GM18499 (cell line): Measurements from ENCODE around the gene WDR7.

ENCODE experiments used
- ATAC-seq: cut with Tn5 transposase; IDR thresholded peaks from one replicate; pipeline ENCODE4 v1.9.1; 2021; ENCODE audit warnings: moderate number of reproducible peaks; ENCODE audit not compliant: insufficient read depth, unreplicated experiment

WDR7 gene

DNA sequence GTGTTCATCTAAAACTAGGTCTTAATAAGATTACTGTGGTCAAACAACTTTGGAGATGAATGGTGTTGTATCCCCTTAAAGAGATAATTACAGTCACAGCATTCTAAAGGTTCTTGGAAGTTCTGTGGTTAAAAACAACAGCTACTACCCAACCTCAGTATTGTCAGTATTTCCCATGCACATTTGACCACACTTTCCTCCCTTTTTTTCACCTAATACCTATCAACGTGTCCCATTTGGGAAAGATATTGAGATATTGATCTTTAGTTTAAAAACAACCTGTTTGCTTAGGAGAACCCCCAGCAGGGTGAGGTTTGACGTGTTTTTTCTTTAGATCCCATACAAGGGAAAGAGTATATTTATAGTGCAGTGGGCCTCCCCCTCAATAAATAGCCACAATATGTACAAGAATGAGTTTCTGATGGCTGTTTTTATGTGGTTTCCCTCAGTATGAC, 65.6 kb downstream of the WDR7 start:
- no peak for ATAC-seq

DNA sequence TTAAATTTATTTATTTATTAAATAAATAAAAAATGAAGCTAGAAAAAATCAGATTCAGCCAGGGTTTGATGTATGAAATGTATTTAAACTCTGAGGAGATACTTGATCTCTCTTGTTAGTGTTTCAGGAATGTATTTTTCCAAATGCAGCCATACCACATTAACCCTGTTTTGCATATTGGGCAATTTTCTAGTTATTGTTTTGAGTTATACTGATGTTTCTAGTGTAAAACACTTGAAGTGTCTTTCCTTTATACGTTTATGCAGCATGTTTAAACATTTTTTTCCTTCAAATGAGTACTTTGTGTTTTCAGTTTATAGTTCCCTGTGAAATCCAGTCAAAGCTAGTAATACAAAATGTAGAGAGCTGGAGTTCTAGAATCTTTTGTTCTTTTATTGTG, 69.9 kb downstream of the WDR7 start:
- ATAC-seq: no peak

DNA sequence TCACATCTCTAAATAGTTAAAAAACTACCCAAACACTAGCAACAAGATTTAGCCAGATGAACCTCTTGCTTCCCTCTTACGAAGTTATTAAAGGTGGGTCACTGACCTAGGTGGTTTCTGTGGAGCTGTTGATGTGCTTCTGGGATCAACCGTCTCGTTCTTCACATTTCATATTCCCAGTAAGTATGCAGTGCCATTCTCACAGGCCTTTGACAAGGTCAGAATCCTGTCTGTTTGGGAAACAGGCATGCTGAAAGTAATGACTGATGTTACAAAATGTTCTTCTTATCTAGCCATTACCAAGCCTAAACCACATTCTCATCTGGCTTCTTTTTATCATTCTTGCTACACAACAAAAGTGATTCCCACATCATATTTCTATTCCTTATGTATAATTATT, 70.3 kb downstream of the WDR7 start:
- no peak for ATAC-seq

DNA sequence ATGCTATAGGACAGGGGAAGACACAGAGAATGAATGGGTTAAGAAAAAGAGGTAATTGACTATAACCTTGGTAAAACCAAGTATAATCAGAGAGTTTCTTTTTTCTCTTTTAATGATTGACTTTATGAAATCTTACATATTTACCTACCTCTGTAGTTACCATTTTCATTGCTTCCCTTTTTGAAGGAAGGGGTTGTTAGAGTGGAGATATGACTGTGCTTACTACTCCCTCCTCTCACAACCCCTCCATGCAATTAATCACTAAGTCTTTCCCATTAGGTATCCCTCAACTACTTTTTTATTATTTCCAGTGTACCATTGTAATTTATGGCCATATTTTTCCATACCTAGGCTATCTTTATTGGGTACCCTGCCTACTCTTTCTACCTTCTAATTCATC, 71.4 kb downstream of the WDR7 start:
- ATAC-seq: no peak

DNA sequence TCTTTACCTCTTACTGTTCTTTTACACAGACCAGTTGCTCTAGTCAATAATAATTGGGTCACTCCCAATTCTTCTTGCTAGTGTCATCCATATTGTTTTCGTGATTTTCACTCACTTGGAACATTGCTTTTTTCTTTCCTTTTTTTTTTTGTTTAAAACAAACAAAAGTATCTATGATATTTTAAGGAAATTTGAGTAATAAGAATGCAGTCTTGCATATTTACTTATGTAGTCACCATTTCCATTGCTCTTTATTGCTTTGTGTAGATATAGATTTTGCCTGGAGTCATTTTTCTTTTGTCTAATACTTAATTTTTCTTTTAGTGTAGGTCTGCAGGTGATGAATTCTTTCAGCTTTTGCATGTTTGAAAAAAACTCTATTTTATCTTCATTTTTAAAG, 71.9 kb downstream of the WDR7 start:
- ATAC-seq: no peak

DNA sequence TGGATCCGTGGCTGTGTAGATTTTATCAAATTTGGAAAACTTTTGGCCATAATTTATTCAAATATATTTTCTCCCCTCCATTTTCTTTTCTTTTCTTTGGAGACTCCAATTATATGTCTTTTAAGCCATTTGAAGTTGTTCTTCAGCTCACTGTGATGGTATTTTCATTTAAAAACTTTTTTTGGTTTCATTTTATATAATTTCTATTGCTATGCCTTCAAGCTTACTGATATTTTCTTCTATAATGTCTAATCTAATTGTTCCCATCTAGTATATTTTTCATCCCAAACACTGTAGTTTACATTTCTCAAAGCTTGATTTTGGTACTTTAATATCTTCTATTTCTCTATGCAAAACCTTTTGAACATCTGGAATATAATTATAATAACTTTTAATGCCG, 72.5 kb downstream of the WDR7 start:
- ATAC-seq: no peak

DNA sequence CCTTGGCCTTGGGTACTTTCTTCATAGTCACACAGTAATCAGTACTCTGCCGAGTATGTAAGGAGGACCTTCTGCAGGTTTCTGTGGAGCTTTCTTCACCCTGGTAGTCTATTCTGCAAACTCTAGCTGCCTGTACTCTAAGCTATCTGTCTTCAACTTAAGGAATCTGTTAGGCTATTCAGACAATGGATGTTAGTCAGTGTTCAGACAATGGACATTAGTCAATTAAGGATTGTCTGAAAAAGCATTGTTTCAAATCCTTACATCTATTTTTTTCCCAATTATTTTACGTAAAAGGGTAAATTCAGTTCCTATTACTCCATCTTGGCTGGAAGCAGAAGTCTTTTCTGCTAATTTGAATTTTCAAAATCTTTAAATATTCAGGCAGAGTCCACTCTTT, 75.7 kb downstream of the WDR7 start:
- no peak for ATAC-seq

DNA sequence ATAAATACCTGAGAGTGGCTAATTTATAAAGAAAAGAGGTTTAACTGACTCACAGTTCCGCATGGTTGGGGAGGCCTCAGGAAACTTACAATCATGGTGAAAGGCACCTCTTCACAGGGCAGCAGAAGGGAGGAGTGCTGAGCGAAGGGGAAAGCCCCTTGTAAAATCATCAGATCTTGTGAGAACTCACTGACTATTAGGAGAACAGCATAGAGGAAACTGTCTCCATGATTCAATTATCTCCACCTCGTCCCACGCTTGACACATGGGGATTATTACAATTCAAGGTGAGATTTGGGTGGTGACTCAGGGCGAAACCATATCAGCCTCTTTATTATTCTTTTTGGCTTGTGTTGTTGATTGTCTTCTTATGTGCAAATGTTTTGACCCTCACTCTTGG, 76.2 kb downstream of the WDR7 start:
- ATAC-seq: no peak

DNA sequence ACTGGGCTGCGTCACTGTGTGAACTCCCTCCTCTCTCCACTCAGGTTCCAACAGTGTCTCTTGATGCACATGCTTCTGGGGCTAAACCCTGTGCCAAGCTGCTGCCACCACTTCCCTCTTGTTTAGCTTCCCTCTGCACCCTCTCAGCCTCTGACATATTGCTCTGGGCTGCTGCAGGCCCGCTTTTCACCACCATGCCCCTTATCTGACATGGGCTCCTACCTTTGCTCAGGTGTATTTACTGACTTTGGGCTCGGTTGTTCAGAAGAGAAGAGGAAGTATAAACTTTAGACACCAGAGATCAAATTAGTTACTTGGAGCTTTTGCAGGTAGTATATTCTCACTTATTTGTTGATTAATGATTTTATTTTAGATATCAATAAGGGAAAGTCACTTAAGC, 77.6 kb downstream of the WDR7 start:
- ATAC-seq: no peak

DNA sequence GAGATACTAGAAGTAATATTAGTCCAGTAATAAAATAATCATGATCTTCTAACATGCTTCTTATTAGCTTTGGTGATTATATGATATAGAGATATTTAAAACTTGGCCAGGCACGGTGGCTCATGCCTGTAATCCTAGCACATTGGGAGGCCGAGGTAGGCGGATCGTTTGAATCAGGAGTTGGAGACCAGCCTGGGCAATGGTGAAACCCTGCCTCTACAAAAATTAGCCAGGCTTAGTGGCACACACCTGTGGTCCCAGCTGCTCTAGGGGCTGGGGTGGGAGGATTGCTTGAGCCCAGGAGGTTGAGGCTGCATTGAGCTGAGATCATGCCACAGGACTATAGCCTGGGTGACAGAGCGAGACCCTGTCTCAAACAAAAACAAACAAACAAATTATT, 87.0 kb downstream of the WDR7 start:
- ATAC-seq: no peak

DNA sequence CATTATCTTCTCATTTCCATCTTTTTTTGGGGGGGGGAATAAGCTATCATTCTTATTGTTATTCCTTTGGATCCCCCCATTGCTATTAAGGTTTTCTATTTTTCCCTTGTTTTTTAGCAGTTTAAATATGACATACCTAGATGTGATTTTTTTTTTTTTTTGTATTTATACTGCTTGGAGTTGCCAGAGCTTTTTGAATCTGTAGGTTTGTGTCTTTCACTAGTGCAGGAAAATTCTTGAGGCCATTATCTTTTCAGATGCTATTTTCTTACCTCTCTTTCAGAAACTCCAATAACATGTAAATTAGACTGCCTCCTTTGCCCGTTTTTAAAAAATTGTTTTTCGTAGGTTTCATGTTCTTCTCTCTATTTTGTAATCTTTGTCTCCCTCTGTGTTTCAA, 88.6 kb downstream of the WDR7 start:
- no peak for ATAC-seq

DNA sequence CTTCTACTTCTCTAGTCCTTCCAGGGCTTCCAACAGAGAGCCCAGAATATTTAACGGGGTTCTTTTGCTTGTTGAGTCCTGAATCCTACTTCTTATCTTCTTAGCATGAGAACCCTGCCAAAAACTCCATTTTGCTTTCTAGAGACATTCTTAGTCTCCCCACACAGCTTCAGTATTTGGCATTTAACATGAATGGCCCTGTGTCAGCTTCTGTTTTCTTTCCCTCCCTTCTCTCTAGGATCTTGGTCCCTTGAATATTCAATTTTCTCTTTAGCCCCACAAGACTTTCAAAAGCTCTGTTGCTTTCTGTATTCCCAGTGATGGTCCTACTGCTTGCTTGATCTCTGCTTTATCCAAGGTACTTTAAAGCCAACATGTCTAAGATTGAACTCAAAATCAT, 89.5 kb downstream of the WDR7 start:
- ATAC-seq: no peak

DNA sequence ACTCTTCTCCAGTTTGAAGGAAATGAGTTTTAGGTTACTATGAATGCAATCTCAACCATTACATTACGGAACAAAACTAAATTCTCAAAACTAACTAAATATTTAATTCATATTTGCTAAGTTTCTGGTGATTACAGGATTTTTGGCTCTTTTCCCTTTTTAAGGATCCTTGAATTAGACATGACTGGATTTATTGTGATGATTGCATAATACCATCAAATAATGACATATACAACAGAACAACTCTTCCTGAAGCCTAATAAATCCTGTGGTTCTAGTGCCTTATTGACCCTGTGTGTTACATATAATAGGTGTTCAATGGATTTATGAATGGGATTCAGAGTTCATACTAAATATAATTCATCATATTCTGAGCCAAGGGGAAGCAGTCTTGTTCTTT, 90.5 kb downstream of the WDR7 start:
- ATAC-seq: no peak

DNA sequence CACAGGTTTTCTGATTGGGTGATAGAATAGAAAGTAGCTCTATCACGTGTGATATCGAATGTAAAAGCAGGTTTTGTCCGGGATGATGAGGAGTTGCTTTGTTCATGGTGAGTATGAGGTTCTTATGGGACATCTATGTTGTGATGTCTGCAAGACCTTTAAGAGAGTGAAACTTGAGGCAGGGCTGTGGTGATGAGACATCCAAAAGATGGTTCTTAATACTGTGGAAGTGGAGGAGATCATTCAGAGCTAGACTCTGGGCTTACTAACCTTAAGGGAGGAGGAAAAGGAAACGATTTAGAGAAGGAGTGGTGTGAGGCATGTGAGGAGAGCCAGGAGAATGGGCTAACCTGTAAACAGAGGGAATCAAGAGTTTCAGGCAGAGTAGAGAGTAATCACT, 92.0 kb downstream of the WDR7 start:
- no peak for ATAC-seq

DNA sequence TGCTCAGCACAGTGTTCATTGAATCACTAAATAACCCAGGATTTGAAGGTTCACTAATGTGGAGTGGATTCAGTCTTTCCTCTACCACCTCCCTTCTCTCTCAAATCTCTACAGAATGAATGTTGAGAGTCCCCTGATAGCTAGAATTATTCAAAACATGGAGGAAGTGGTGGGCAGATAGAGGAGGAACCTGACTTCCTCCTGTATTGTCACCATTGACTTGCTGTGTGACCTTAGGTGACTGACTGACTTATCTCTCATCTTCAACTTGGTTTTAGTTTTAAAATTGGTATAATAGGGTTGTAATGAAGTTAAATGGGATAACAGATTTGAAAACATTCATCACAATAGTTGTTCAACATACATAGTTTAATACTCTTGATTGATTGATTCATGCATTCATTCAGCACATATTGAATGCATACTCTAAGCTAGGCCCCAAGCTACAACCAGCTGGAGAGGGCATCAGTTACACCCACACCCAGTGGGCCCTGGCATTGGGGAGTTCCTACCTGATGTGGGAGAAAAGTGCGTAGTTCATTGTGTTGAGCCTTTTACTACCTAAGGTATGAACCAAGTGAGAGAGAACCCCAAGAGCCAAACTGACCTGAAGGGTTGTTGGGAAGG, 96.0 kb downstream of the WDR7 start:
- no peak for ATAC-seq

DNA sequence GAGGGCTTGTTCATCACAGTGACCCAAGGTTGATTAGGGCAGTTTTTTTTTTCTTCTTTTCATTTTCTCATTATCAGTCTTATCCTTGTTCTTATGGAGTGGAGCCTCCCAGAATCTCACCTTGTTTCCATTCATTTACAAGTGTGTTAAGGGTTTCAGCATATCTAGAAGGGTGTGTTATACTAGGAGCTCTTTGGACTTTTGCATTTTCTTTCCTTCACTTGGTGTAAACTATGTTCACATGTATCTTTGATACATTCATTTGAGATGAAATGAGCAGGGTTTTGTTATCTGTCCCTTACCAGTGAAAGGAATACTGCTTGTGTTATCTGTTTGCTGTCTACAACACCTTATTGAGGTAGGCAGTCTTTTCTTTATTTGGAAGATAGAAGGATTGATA, 96.7 kb downstream of the WDR7 start:
- ATAC-seq: no peak

DNA sequence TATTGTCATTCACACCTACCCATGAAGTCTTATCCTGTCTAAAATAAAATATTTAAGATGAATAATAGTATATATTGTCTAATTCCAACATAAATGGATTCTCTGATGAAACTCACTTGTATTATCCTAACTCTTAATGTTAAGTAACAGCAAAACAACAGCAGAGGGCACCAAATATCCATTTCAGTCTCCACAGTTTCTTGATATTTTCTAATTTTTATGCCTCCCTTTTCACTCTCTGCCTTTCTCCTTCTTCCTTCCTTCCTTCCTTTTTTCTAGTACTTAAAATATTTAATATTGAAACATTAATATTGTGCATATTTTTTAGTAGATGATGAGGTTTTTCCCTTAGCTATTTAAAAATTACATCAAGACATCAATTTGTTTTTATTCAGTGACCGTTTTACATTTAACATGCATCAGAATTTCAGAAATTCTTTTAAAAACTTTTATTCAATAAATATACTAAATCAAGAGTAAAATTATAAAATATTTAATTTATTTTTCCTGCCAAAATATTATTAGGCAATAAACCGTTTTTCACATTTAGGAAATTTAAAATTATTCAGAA, 97.6 kb downstream of the WDR7 start:
- ATAC-seq: no peak

DNA sequence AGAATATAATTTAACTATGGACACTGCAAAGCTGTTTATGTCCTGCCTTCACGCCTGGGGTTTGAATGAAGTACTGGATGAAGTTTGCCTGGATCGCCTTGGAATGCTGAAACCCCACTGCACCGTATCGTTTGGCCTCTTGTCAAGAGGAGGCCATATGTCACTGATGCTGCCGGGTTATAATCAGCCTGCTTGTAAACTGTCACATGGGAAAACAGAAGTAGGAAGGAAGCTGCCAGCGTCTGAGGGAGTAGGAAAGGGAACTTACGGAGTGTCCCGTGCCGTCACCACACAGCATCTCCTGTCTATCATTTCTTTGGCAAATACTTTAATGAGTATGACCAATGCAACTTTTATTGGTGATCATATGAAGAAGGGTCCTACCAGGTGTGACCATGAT, 105.8 kb downstream of the WDR7 start:
- ATAC-seq: no peak

DNA sequence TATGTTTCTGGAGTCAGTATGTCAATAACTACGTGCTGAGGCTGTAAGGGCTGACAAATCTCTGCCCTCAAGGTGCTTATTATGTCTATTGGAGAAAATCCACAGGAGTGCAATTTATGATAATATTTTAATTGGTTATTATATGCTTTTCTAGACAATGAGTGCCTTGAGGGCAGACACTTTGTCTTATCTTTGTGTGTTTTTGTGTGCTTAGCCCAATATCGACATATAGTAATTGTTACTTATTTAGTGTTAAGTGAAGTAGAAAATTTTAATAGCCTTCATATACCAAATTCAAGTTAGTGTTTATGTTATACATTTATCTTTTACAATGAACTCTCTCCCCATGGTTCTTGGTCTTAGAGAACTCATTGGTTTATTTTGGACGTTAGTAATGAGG, 118.9 kb downstream of the WDR7 start:
- no peak for ATAC-seq

DNA sequence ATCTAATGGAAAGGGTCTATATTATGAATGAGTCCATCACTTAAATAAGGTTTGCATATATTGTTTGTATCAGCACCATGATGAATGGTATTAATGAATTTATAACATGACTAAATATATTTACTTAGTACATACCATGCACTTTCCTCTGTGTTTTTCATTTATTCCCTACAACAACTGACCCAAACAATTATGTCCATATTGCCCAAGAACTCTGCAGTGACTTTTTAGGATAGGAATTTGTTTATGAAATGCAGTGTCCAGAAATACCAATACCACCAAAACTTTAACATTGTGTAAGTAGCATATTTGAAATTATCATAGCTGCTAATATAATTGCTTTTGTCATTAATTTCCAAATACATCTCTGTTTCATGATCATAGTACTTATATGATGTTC, 119.7 kb downstream of the WDR7 start:
- ATAC-seq: no peak

DNA sequence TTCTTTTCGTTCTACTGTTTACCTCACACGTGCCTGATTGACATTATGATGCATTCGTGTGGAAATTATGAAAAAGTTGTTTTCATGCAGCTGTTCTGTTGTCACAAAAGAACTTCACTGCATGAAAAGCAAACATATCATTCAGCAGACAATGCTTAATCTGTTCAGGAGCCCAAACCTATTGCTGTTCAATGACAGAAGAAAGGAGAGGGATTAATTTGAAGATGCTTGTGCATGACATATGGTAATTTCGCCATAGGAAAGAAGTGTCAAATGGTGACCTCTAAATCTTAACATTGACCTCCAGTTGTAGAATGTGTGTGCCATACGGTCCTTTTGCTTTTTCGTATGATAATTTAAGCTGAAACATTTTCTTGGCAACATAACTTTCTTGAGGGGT, 124.5 kb downstream of the WDR7 start:
- ATAC-seq: no peak

DNA sequence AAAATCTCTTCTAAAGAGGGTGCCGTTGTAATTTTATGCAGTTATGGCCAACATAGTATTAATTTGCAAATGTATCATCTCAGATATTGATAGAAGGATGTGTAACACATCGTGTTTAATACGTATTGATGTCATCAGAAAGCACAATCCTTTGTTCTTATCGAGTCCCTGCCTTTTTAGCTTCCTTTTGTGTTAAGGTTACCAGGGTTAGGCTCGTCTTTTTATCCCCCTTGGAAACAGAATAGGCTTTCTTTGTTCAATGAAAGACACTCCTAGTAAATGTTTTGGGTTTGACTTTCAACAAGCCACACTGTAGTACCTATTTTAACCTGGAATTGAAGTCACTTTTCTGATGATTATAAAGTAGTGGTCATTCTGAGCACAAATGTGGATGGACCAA, 136.2 kb downstream of the WDR7 start:
- no peak for ATAC-seq
